Neuron (in vitro differentiated cells): ENCODE measurements around the gene RHBDD3.

Experiments used
- H2AFZ ChIP-seq: one replicate; pipeline ENCODE4 v1.6.1; 2013; ENCODE audit warnings: low read depth, mild to moderate bottlenecking, inconsistent platforms, low read length, moderate library complexity
- H3K27me3 ChIP-seq: one replicate; pipeline ENCODE4 v1.6.1; 2013; ENCODE audit warnings: low read length; ENCODE audit not compliant: insufficient read depth
- H3K36me3 ChIP-seq: one replicate; pipeline ENCODE4 v1.6.1; 2013; ENCODE audit warnings: low read length; ENCODE audit not compliant: insufficient read depth
- H3K4me1 ChIP-seq: one replicate; pipeline ENCODE4 v1.6.1; 2013; ENCODE audit warnings: low read length; ENCODE audit not compliant: insufficient read depth
- H3K4me3 ChIP-seq: 2 replicates; pipeline ENCODE4 v1.5.1; 2013; ENCODE audit warnings: mild to moderate bottlenecking, low read length, moderate library complexity
- H3K9me3 ChIP-seq: one replicate; pipeline ENCODE4 v1.6.1; 2013; ENCODE audit warnings: low read length

RHBDD3 gene

DNA sequence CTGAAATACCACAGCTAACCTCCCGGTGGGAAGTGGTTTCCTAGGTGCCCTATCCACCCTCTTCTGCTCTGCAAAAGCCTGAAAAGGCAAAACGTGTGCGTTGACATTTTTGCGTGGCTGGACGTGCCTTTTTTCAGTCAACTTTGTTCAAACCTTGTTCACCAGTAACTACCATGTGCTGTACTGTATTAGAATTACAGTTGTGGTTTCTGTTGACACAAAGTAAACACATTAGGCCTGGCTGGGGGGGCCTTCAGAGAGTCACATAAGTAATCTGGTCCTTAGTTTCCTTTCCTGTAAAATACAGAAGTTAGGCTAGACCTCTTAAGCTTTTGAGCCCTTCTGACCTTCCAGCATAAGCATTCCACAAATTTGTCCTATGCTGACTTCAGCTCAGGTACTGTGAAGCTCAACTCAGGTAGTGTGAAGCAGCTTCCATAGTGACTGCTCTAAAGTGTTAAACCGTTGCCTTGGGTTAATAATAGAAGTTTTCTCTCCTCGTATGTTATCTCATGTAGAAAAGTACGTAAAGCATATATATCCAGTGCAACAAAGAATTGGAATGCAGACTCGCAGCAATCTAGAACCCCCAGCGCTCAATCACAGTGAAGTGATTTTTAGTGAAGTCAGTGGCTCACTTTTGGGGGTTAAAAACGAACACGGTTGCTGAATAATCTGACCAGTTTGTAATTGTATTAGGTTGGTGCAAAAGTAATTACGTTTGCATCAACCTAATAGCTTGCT lies 2.1 kb upstream of the RHBDD3 start:
- H3K27me3 ChIP-seq, result no peaks in the 10 kb centered on the region
- H3K4me3 ChIP-seq, result peak overlapping the region; percentile 79
- no peak overlapping the region for H2AFZ ChIP-seq
- peaks cover 56% of the 10 kb centered on the region for H3K4me1 ChIP-seq
- no peaks in the 10 kb centered on the region for H3K9me3 ChIP-seq
- H3K36me3 ChIP-seq, result peaks cover 62% of the 10 kb centered on the region

DNA sequence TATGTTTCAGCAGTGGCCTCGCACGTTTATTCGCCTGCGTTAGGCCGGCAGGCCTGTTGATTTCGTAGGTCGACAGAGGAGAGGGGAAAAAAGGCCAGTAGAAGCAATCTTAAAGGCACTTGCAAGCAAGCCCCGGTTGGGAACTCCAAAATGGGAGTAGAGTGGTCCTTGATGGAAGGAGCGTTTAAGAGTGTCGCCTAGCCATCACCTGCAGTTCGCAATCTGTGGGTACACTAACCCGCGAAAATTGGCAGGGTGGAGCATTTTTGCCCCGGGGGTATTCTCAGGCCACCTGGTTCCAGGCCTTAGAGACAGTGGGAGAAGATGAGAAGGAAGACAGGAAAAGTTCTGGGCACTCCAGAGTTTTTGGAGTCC lies 1.4 kb upstream of the RHBDD3 start:
- H2AFZ ChIP-seq, result no peak overlapping the region
- peaks cover 56% of the 10 kb centered on the region for H3K4me1 ChIP-seq
- no peaks in the 10 kb centered on the region for H3K27me3 ChIP-seq
- H3K9me3 ChIP-seq, result no peaks in the 10 kb centered on the region
- H3K4me3 ChIP-seq, result peak overlapping the region; percentile 79
- H3K36me3 ChIP-seq, result peaks cover 58% of the 10 kb centered on the region

DNA sequence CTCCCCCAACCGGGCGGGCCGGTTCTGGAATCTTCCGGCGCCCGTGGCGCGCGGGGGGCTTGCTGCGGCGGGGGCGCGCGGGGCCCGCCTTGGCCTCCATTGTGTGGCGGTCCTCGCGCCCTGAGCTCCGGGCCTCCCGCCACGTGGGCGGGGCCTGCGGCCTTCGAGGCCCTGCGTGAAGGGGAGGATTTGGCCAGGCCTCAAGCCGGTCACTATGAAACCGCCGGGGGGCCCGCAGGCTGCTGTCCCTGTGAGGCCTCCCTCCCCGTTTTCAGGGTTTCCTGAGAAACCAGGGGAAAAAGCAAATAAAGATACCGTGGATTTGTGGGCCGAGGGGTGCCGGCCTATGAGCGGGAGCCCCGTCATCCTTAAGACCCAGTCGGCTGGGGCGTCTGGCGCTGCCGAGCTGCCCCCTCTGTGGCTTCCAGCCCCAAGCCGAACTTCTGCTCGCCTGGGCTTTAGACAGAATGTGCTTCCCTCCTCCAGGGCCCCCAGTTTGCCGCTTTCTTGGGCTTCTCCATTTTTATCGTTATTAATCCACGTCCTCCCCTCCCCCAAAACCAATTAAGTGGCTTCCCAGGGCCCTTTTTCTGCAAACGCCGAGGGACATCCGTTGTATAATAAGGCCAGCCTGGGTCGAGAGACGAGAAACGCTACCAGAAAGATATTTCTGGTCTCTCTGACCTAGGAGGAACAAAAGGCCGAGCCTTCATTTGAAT lies 889 bp upstream of the RHBDD3 start:
- Histone ChIP-seq H3K9me3 (no peaks in the 10 kb centered on the region), H3K36me3 (peaks cover 55% of the 10 kb centered on the region), H3K27me3 (no peaks in the 10 kb centered on the region), H2AFZ (no peak overlapping the region), H3K4me3 (peak overlapping the region; percentile 79), H3K4me1 (peaks cover 56% of the 10 kb centered on the region)

DNA sequence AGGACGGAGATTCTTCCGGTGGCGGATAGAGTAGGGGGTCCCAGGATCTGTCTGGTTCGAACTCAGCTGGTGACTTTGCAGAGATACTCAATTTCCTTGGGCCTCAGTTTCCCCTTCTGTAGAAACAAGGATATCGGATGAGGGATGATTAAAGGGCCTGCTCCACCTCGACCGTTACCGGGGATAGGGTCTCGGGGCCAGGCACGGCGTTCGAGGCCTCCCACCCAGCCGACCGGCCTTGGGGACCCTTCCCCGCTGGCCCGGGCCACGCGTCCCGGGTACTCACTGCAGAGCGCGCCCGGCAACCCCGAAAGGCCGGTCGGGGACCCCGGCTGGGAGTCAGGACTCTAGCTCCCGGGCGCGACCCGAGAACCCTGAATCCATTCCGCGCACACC lies 321 bp downstream of the RHBDD3 start:
- H3K9me3 ChIP-seq, result no peaks in the 10 kb centered on the region
- peaks cover 49% of the 10 kb centered on the region for H3K4me1 ChIP-seq
- H2AFZ ChIP-seq, result peak overlapping the region; percentile 81
- no peaks in the 10 kb centered on the region for H3K27me3 ChIP-seq
- peaks cover 46% of the 10 kb centered on the region for H3K36me3 ChIP-seq
- peak overlapping the region; percentile 79 for H3K4me3 ChIP-seq

DNA sequence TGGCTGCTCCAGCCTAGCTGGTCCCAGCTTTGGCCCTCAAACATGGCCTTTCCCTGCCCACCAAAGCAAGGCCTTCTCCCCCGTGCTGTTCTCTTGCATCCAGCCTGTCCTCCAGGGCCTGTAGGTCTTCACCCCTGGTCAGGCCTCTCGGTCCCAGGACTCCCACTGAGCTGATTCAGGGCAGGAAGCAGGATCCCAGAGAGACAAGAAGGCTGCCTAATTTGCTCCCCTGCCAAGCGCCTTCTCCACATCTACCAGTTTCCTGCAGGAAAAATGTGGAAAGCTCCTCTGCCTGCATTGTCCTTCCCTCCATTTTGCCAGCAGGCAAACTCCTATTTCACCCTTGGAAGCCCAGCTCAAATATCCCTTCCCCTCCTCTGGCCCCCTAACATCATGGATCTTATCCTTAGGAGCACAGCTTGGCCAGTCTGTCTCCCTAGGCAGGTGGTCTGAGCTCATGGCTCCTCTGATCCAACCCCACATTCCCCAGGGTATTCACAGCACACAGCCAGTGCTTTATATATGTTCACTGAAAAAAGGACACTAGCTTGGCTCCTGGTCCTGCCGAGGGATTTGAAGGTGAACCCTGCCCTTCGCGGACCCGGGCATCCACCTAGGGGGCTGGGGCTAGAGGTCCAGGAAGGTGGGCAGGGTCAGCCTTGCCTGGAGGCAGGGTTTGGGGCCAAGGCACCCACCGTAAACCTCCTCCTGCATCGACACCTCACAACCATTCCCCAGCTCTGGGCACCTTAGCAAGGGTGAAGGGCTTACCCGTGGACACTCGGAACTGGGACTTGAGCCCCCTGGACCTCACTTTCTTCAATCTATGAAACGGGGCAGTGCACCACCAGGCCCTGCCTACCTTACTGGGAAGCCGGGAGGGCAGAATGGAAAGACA lies 968 bp downstream of the RHBDD3 start:
- Histone ChIP-seq H3K27me3 (no peaks in the 10 kb centered on the region), H2AFZ (peak overlapping the region; percentile 81), H3K4me1 (peaks cover 43% of the 10 kb centered on the region), H3K9me3 (no peaks in the 10 kb centered on the region), H3K36me3 (peaks cover 39% of the 10 kb centered on the region), H3K4me3 (peak overlapping the region; percentile 79)

DNA sequence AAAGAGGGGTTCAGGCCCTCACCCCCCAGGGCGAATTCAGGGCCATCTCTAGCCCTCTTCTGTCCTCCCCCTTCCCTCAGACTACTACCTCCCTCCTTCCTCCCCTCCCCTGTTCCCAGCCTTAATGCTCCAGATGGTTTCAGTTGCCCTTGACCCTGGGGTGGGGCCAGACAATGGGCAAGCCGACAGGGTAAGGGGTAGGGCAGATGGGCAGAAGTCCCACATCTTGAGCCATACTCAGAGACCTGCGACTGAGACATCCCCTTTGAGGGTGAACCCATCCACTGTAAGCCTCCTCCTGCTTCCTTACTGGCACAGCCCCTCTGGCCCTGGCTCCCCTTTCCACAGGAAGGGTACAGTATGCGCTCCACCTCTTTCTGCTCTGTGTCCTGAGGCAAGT lies 1.9 kb downstream of the RHBDD3 start:
- H3K36me3 ChIP-seq, result peaks cover 35% of the 10 kb centered on the region
- H3K4me1 ChIP-seq, result peaks cover 34% of the 10 kb centered on the region
- no peak overlapping the region for H3K4me3 ChIP-seq
- no peaks in the 10 kb centered on the region for H3K9me3 ChIP-seq
- H2AFZ ChIP-seq, result no peak overlapping the region
- H3K27me3 ChIP-seq, result no peaks in the 10 kb centered on the region

DNA sequence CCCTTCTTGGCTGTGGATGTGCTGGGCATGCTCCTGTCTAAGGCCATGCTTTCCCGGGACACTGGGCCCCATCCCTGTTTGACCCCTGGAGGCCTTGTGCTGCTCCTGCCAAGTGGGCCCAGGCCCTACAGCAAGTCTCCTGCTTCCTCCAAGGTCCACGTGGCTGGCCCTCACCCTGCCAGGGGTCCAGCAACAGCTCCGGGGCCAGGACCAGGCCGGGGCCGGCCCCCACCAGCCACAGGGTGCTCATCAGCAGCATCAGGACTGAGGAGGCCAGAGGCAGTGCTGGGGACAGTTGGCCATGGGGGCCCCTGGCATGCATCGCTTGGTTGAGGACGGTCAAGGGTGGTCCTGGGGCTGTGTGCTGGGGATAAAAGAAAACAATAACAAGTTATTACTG lies 2.5 kb downstream of the RHBDD3 start:
- peaks cover 28% of the 10 kb centered on the region for H3K4me1 ChIP-seq
- no peak overlapping the region for H3K4me3 ChIP-seq
- H3K9me3 ChIP-seq, result no peaks in the 10 kb centered on the region
- no peaks in the 10 kb centered on the region for H3K27me3 ChIP-seq
- peaks cover 33% of the 10 kb centered on the region for H3K36me3 ChIP-seq
- H2AFZ ChIP-seq, result no peak overlapping the region

DNA sequence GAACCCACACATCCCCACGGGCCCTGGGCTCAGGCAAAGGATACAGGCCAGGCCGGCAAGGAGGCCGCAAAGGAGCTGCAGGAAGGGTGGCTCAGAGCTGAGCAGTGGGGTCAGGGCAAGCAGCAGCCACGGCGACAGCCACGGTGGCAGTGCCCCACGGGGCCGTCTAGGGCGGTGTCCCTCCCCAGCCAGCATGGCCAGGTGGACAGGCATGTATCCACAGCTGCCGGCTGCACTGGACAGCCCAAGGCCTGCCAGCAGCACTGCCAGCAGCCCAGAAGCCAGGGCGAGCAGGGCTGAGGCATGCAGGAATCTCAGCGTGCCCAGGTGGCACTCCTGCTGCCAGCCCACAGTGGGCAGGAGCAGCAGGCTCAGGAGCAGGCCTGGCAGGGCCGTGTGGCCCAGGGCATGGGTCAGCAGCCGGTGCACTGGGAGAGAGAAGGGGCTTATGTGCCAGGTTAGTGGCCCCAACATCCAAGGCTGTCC lies 3.9 kb downstream of the RHBDD3 start:
- Histone ChIP-seq H2AFZ (no peak overlapping the region), H3K27me3 (no peaks in the 10 kb centered on the region), H3K36me3 (peaks cover 29% of the 10 kb centered on the region), H3K4me3 (no peak overlapping the region), H3K4me1 (peaks cover 15% of the 10 kb centered on the region), H3K9me3 (no peaks in the 10 kb centered on the region)

DNA sequence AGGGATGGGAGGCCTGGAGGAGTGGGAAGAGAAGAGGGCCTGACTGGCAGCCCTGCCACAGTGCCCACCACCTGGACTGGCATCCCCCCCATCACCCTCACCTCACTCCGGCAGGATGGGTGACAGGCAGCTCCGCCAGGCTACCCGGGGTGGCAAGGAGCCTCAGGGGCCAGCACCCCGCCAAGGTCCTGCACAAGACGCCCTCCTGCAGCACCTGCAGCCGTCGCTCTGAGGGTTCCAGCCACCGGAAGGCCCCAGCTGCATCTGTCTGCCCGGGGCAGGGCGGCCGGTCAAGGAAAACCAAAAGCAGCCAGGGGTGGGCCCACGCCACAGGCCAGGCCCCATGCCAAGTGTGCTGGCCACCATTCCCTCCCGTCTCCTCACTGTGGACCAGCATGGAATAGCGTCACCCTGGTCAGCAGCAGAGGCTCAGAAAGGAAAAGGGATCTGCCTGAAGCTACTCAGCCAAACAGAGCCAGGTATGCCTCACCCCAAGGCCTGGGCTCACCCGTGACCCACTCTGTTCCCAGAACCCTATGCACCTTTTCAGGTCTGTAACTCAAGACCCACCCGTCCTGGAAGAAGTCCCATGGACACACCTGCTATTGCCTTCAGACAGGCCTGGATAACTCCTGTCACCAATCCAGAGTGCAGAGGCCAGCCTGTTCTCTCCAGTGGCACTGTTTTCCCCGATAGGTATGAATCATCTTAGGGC lies 7.0 kb downstream of the RHBDD3 start:
- peaks cover 27% of the 10 kb centered on the region for H3K36me3 ChIP-seq
- peaks cover 2% of the 10 kb centered on the region for H3K4me1 ChIP-seq
- H2AFZ ChIP-seq, result no peak overlapping the region

DNA sequence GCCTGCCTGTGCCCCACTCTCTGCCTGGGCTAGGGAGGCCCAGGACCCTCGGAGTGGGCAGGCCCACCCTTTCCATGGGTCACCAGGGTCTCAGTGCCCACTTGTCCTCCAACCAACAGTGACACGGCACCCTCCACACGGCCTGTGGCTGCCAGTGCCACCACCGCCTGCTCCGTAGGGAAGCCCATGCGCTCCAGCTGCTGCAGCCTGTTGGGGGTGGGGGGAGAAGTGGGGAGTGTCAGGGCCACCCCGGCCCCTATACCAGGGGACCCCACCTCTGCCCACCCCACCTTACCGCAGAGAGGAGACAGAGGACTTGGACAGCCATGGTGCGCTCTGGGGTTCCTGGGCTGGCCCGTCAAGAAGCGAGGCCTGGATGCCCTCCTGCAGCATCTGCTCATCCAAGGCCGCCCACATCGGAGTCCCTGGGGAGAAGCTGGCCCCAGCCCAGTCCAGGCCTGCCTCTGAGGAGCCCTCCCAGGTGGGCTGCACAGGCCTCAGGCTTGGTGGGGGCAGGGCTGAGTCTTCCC lies 7.7 kb downstream of the RHBDD3 start:
- peaks cover 21% of the 10 kb centered on the region for H3K36me3 ChIP-seq
- no peaks in the 10 kb centered on the region for H3K9me3 ChIP-seq
- H3K27me3 ChIP-seq, result no peaks in the 10 kb centered on the region
- no peak overlapping the region for H2AFZ ChIP-seq
- H3K4me1 ChIP-seq, result no peaks in the 10 kb centered on the region
- no peak overlapping the region for H3K4me3 ChIP-seq

More for the DNA sequence above, 7.0 kb downstream of the RHBDD3 start:
- no peak overlapping the region for H3K4me3 ChIP-seq
- H3K27me3 ChIP-seq, result no peaks in the 10 kb centered on the region
- H3K9me3 ChIP-seq, result no peaks in the 10 kb centered on the region

DNA sequence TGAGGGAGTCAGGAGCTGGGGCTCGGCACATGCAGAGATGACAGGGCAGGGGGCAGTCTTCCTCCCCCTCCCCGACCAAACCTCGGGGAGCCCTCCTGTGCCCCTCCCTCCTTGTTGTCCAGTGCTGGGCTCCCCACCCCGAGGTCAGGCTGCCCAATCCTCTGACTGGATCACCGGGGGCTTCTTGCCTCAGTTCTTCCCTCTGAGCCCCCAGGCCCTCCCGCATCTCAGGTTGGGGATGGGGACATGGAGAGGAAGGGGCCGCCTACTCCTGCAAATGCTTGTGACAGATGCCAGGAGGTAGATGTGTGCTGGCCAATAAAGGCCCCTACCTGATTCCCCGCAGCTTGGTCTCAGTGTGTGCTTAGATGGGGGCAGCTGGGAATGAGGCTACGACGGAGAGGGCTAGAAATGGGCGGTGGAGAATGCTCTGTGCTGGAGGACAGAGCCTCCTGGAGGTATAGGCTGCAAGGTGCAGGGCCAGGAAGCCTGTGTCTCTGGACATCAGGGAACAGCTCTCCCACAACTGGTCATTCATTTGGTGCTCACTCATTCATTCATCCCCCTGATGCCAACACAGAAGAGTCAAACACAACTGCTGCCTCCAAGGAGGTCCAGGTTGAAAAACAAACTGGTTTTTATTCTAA lies 8.4 kb downstream of the RHBDD3 start:
- H3K4me1 ChIP-seq, result no peaks in the 10 kb centered on the region
- H3K9me3 ChIP-seq, result no peaks in the 10 kb centered on the region
- no peaks in the 10 kb centered on the region for H3K27me3 ChIP-seq
- peaks cover 19% of the 10 kb centered on the region for H3K36me3 ChIP-seq
- no peak overlapping the region for H2AFZ ChIP-seq
- no peak overlapping the region for H3K4me3 ChIP-seq
